BJ (cell line): Measurements from ENCODE around the gene SMIM35. TPM values are rescaled to one million over a fixed set of nuclear protein-coding genes. Genes with fewer than 3 reads are reported as not detected.

Source experiments
- CTCF ChIA-PET: fragments of 350-600 bp; formaldehyde crosslinking; extraction: SDS; loops from one replicate; lab custom pipeline; 2021; ENCODE audit warnings: antibody characterized with exemption, inconsistent platforms; lab: Yijun Ruan, JAX
- POLR2A ChIA-PET: fragments of 300-600 bp; sonication (Branson Sonifier 250); formaldehyde crosslinking; extraction: SDS; loops from one replicate; lab custom pipeline; 2021; ENCODE audit warnings: antibody characterized with exemption; lab: Charles Lee
- DNase-seq: peaks from one replicate; pipeline ENCODE4 v3.0.0-alpha.2; 2011; ENCODE audit warnings: low read depth
- H3K27me3 ChIP-seq: 2 replicates; pipeline ENCODE4 v1.6.0; 2011; ENCODE audit warnings: low read length; ENCODE audit not compliant: control insufficient read depth, insufficient read depth
- H3K36me3 ChIP-seq: 2 replicates; pipeline ENCODE4 v1.5.1; 2011; ENCODE audit warnings: low read length; ENCODE audit not compliant: control insufficient read depth, insufficient read depth
- H3K4me3 ChIP-seq: 2 replicates; pipeline ENCODE4 v1.5.1; 2011; ENCODE audit warnings: low read depth, mild to moderate bottlenecking, control low read depth, low read length
- CTCF ChIP-seq: IDR thresholded peaks from 2 replicates; pipeline ENCODE4 v1.5.1; 2011; ENCODE audit warnings: low read depth, mild to moderate bottlenecking, control low read depth, inconsistent platforms, low read length, moderate library complexity; ENCODE audit not compliant: insufficient read depth
- polyA plus RNA-seq: library from polyadenylated mRNA; depleted of rRNA; stranded (reverse); fragments of >200 nt; gene quantifications from 2 replicates; pipeline ENCODE4 v1.2.3, GENCODE V29; 2011

SMIM35 gene
- polyA plus RNA-seq, 1 experiment: not detected

DNA sequence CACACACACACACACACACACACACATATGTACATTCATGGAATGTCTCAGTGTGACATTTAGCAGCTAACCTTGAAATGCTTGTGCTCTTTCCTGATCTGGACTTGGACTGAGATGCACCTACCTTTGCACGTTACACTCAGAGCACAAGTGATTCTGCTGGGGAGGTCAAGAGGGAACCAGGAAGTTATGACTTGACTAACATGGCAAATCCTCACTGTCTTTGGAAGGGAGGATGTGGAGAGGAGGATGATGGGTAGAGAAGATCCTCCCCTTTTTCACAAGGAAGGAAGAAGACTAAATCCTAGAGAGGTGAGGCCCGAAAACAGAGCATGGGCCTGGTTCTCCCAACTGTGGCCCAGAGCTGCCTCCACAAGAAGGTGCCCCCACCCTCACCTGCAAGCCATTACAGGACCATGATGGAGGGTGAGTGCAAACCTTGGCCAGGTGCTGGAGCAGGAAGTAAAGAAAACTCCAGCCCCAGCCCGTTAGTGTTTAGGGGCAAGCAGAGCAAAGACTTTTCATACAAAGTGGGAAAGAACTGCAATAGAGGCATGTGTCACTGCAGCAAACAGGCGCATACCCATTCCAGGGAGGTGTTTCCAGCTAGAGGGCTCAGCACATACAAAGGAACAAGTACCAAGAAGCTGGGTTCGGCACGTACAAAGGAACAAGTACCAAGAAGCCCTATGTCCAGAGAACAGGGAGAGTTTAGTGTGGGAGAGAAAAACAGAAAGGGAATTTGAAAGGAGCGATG, 39.5 kb upstream of the SMIM35 start:
- no peaks in the 10 kb centered on the region; the same call in 1 of the 2 replicates for H3K27me3 ChIP-seq
- DNase-seq: no peak
- no peaks in the 10 kb centered on the region for H3K36me3 ChIP-seq
- no peak for TF ChIP-seq CTCF
- ChIA-PET CTCF (no interaction called here), POLR2A (no interaction called here)
- H3K4me3 ChIP-seq: no peak overlapping the region

GRCh38 chr11:118124929-118125535, 38.3 kb upstream of the SMIM35 start:
- ChIA-PET POLR2A (no interaction called here), CTCF (interaction anchor here (0.9 kb wide), 1 partner anchor 46 kb away, joined by 3 read pairs; no protein-coding TSS in a partner anchor)
- DNase-seq: no peak
- peaks cover 2% of the 10 kb centered on the region for H3K27me3 ChIP-seq
- H3K4me3 ChIP-seq: no peak overlapping the region
- no peaks in the 10 kb centered on the region for H3K36me3 ChIP-seq
- no peak for TF ChIP-seq CTCF

- ChIA-PET CTCF (interaction anchor here (1.1 kb wide), 1 partner anchor 11 kb away, joined by 3 read pairs; no protein-coding TSS in a partner anchor), POLR2A (no interaction called here)
- H3K27me3 ChIP-seq: peaks cover 2% of the 10 kb centered on the region
- H3K36me3 ChIP-seq: no peaks in the 10 kb centered on the region
- no peak for DNase-seq
- no peak overlapping the region for H3K4me3 ChIP-seq
- TF ChIP-seq CTCF: no peak
These were observed 34.0 kb upstream of the SMIM35 start for GRCh38 chr11:118120793-118121192.

DNA sequence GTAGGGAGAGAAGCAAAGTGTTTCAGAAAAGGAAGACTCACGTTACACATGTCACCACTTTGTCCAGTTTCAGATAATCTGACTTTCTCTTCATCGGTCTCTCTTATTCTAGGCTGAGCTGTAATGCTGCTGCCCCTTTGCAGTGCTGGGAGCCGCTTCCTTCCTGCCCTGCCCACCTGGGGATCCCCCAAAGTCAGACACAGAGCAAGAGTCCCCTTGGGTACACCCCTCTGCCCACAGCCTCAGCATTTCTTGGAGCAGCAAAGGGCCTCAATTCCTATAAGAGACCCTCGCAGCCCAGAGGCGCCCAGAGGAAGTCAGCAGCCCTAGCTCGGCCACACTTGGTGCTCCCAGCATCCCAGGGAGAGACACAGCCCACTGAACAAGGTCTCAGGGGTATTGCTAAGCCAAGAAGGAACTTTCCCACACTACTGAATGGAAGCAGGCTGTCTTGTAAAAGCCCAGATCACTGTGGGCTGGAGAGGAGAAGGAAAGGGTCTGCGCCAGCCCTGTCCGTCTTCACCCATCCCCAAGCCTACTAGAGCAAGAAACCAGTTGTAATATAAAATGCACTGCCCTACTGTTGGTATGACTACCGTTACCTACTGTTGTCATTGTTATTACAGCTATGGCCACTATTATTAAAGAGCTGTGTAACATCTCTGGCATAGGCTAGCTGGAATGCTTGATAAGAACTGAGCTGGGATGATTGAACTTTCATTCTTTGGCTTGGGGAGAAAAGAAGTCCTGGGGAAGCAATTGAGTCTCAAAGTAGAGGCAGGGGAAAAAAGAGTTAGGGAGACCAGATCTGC, 31.2 kb upstream of the SMIM35 start:
- no peak for TF ChIP-seq CTCF
- ChIA-PET CTCF (interaction anchor here (1.1 to 2.5 kb wide), 2 partner anchors 26 to 54 kb away, joined by 4 to 6 read pairs; no protein-coding TSS in a partner anchor), POLR2A (no interaction called here)
- Histone ChIP-seq H3K36me3 (no peaks in the 10 kb centered on the region), H3K27me3 (peaks cover 4% of the 10 kb centered on the region), H3K4me3 (no peak overlapping the region)
- no peak for DNase-seq

DNA sequence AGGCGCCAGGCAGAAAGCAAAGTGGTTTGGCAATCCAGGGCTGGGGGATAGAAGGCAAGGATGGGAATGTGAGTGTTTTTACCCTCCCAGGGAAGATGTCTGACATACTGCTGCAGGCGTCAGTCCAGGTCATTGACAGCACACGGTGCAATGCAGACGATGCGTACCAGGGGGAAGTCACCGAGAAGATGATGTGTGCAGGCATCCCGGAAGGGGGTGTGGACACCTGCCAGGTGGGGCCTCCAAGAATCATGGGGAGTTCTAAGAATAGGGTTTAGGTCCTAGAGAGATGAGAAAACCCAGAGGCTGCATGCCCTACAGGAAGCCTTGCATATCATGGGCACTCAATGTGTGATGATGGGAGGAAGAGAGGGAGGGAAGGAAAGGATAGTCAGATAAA, 28.3 kb upstream of the SMIM35 start:
- CTCF ChIA-PET: no interaction called here
- H3K36me3 ChIP-seq: no peaks in the 10 kb centered on the region
- POLR2A ChIA-PET: no interaction called here
- H3K4me3 ChIP-seq: no peak overlapping the region
- H3K27me3 ChIP-seq: peaks cover 1% of the 10 kb centered on the region; the same call in 1 of the 2 replicates
- no peak for DNase-seq
- no peak for TF ChIP-seq CTCF
